BJ (cell line): ENCODE measurements around the gene PTPRM. TPM values are rescaled to one million over a fixed set of nuclear protein-coding genes. Genes with fewer than 3 reads are reported as not detected.

ENCODE experiments used
- CTCF ChIA-PET: fragments of 350-600 bp; formaldehyde crosslinking; extraction: SDS; loops from one replicate; lab custom pipeline; 2021; ENCODE audit warnings: antibody characterized with exemption, inconsistent platforms; lab: Yijun Ruan, JAX
- POLR2A ChIA-PET: fragments of 300-600 bp; sonication (Branson Sonifier 250); formaldehyde crosslinking; extraction: SDS; loops from one replicate; lab custom pipeline; 2021; ENCODE audit warnings: antibody characterized with exemption; lab: Charles Lee
- DNase-seq: peaks from one replicate; pipeline ENCODE4 v3.0.0-alpha.2; 2011; ENCODE audit warnings: low read depth
- H3K27me3 ChIP-seq: 2 replicates; pipeline ENCODE4 v1.6.0; 2011; ENCODE audit warnings: low read length; ENCODE audit not compliant: control insufficient read depth, insufficient read depth
- H3K36me3 ChIP-seq: 2 replicates; pipeline ENCODE4 v1.5.1; 2011; ENCODE audit warnings: low read length; ENCODE audit not compliant: control insufficient read depth, insufficient read depth
- H3K4me3 ChIP-seq: 2 replicates; pipeline ENCODE4 v1.5.1; 2011; ENCODE audit warnings: low read depth, mild to moderate bottlenecking, control low read depth, low read length
- polyA plus RNA-seq: library from polyadenylated mRNA; depleted of rRNA; stranded (reverse); fragments of >200 nt; gene quantifications from 2 replicates; pipeline ENCODE4 v1.2.3, GENCODE V29; 2011
- TF ChIP-seq, protein P1 (sequence below): IDR thresholded peaks from 2 replicates; pipeline ENCODE4 v1.5.1; 2011; ENCODE audit warnings: low read depth, mild to moderate bottlenecking, control low read depth, inconsistent platforms, low read length, moderate library complexity; ENCODE audit not compliant: insufficient read depth

The PTPRM gene
- polyA plus RNA-seq, 1 experiment, result 149 TPM

DNA sequence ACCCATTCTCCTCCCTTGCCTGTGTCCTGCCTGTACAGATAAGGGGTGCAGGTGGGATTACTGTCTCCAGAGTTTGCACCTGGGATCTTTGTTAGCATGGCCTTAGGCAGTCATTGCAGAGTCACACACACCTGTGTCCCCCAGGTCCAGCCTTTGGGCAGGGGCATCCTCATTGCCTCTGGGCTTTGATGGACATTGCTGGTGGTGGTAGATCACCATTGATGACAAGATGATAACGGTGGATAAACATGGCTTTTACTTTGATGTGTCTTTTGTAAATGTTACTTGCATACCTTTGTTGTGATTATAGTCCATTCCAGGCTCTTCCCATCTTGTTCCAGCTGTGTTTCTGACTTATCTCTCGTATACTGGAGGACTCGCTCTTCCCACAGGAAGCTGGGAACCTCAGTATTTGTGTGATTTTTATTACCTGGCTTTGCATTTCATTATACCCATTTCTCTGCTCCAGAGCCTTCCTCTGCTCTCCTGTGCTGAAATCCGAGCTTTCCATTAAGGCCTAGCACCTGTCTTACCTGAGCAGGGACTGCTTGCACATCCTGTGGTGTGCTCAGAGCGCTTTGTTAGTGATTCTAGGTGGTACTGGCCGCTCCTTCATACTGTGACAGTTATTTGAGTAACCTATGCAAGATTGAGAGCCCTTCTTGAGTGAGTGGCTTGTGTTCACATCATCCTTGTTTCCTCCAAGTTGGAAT, 79.2 kb downstream of the PTPRM start:
- TF ChIP-seq, protein P1, sequence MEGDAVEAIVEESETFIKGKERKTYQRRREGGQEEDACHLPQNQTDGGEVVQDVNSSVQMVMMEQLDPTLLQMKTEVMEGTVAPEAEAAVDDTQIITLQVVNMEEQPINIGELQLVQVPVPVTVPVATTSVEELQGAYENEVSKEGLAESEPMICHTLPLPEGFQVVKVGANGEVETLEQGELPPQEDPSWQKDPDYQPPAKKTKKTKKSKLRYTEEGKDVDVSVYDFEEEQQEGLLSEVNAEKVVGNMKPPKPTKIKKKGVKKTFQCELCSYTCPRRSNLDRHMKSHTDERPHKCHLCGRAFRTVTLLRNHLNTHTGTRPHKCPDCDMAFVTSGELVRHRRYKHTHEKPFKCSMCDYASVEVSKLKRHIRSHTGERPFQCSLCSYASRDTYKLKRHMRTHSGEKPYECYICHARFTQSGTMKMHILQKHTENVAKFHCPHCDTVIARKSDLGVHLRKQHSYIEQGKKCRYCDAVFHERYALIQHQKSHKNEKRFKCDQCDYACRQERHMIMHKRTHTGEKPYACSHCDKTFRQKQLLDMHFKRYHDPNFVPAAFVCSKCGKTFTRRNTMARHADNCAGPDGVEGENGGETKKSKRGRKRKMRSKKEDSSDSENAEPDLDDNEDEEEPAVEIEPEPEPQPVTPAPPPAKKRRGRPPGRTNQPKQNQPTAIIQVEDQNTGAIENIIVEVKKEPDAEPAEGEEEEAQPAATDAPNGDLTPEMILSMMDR, result no peak
- ChIA-PET CTCF (no interaction called here), POLR2A (no interaction called here)
- Histone ChIP-seq H3K27me3 (no peaks in the 10 kb centered on the region), H3K36me3 (no peaks in the 10 kb centered on the region), H3K4me3 (no peak overlapping the region)
- no peak for DNase-seq

DNA sequence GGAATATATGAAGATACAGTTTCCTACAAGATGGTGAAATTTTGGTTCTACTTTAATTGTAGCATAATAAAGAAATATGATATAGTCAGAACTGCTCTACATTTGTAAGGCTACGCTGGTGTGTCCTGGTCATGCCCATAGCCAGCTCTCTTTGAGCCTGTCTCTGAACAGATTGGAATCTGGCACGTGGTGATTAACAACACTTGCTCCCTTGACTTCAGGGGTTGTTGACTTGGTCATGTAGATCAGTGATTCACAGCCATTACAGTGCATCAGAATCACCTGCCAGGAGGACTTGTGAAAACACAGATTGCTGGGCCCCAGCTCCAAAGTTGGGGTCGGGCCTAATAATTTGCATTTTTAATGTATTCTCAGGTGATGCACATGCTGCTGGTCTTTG, 80.4 kb downstream of the PTPRM start:
- CTCF ChIA-PET, result no interaction called here
- TF ChIP-seq, protein P1, result no peak
- Histone ChIP-seq H3K36me3 (no peaks in the 10 kb centered on the region), H3K27me3 (no peaks in the 10 kb centered on the region), H3K4me3 (no peak overlapping the region)
- POLR2A ChIA-PET, result no interaction called here
- no peak for DNase-seq

DNA sequence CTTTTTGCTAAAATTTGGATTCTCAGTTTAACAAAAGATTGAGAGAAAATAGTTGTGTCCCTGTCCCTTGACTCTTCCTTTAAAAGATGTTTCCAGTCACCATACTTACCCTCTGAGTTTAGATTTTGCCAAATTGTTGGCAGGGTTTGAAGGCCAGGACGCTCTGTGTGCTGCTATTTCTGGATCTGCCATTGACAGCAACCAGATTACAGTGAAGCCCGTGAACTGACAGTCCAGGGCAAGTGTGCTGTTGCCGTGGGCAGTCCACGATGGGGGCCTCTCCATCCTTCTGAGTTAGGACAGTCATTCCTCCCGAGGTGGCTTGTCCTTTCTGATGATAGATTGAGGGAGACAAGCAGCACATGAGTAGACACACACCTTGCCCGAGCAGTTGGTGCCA, 89.9 kb downstream of the PTPRM start:
- no peaks in the 10 kb centered on the region for H3K27me3 ChIP-seq
- TF ChIP-seq, protein P1, result no peak
- no peaks in the 10 kb centered on the region for H3K36me3 ChIP-seq
- CTCF ChIA-PET, result no interaction called here
- POLR2A ChIA-PET, result no interaction called here
- H3K4me3 ChIP-seq, result no peak overlapping the region
- DNase-seq, result no peak

DNA sequence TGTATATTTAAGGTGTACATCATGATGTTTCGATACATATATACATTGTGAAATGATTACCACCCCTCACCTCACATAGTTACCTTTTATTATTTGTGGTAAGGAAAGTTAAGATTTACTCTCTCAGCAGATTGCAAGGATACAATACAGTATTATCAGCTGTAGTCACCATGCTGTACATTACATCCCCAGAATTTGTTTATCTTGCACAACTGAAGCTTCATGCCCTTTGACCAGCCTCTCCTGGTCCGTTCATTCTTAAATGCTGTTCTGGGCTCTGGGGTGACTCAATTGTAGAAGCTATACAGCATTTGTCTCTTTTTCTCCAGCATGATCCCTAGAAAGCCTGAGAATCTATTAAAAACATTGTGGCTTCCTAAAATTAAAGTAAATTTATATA, 90.8 kb downstream of the PTPRM start:
- Histone ChIP-seq H3K4me3 (no peak overlapping the region), H3K36me3 (no peaks in the 10 kb centered on the region), H3K27me3 (no peaks in the 10 kb centered on the region)
- TF ChIP-seq, protein P1, result no peak
- ChIA-PET CTCF (no interaction called here), POLR2A (no interaction called here)
- no peak for DNase-seq

DNA sequence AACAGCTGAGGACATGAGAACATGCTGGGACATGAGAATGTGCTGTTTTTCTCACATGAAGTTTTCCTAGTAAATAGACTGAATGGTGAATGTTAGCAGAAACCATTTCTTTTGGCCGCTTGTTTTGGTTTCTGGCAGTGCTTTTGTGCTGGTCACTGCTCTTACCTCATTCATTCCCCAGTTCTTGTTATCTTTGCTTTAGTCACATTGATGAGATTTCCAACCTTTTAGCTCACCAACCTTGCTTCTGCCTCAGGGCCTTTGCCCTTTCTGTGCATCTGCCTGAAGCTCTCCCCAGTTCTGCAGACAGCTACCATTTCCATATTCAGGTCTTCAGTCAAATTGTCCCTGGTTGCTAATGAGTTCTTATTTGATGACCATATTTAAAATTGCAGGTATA, 91.6 kb downstream of the PTPRM start:
- H3K36me3 ChIP-seq, result no peaks in the 10 kb centered on the region
- ChIA-PET POLR2A (no interaction called here), CTCF (interaction anchor here (1.1 to 2.0 kb wide), 2 partner anchors 9 to 10 kb away, joined by 3 to 6 read pairs; no protein-coding TSS in a partner anchor)
- DNase-seq, result no peak
- H3K4me3 ChIP-seq, result no peak overlapping the region
- TF ChIP-seq, protein P1, result no peak
- H3K27me3 ChIP-seq, result no peaks in the 10 kb centered on the region
